KOPT-K1 (cell line): ENCODE data around the gene NELFB.

Experiments used
- H3K27ac ChIP-seq: fragments of 200-600 bp; sonication (generic); 2 replicates; pipeline ENCODE4 v1.5.1; 2016; ENCODE audit warnings: antibody characterized with exemption, mild to moderate bottlenecking, low read depth, low read length; ENCODE audit not compliant: poor library complexity, severe bottlenecking
- H3K36me3 ChIP-seq: fragments of 200-600 bp; sonication (generic); 2 replicates; pipeline ENCODE4 v1.5.1; 2017; ENCODE audit warnings: antibody characterized with exemption, mild to moderate bottlenecking, low read length, moderate library complexity; ENCODE audit not compliant: insufficient read depth
- H3K9me3 ChIP-seq: fragments of 200-600 bp; sonication (generic); 2 replicates; pipeline ENCODE4 v1.5.1; 2017; ENCODE audit warnings: antibody characterized with exemption, low read length, mild to moderate bottlenecking; ENCODE audit not compliant: insufficient read depth, poor library complexity, severe bottlenecking

Gene NELFB

DNA sequence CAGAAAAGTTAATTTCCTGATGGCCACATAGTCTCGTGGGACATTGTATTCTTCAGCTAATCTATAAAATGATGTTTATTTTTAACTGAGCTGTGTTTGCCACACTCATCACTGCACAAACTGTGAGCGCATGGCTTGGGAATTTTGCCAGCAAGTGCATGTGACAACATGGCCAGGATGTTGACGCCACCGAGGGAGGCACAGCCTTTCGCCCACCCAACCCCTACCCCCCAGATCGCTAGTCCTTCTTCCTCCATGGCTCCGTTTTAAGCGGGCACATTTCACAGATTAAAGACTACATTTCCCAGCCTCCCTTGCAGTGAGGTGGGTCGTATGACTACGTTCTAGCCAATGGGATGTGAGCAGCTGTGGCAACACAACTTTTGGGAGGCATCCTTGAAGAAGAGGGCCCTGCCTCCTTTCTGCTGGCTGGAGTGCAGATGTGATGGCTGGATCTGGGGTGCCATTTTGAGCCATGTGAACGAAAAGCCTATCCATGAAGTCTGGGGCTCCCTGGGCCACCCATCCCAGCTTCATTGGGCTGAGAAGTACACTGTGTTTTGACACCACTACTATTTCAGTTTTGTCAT is 39.1 kb downstream of the NELFB start:
- Histone ChIP-seq H3K9me3 (peaks cover 5% of the 10 kb centered on the region), H3K36me3 (no peaks in the 10 kb centered on the region), H3K27ac (no peak overlapping the region)

DNA sequence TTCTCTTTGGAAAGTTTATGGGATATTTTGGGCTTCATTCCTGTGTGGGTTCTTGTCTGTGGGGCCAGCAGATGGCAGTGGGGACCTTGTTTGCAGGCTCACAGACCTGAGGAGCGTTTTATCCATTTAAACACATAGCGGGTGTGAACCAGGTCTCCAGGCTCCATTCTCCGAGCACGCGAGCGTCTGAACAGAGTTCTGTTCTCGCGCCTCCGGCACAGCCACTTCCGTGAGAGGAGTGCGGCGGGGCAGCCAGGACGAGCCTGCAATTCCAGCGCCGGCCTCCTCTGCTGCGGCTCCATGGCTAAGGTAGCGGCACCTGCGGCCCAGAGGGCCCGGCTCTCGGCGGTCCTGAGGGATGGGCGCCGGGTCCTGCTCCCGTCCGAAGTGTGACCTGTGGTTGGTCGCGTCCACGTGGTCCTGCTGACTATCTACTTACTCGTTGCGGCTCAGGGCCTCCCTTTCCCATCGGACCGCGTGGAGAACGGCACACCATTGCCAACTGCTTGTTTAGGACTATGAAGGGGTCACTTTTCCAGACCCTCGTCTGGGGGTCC is 39.6 kb downstream of the NELFB start:
- Histone ChIP-seq H3K27ac (no peak overlapping the region), H3K9me3 (peaks cover 5% of the 10 kb centered on the region), H3K36me3 (no peaks in the 10 kb centered on the region)

DNA sequence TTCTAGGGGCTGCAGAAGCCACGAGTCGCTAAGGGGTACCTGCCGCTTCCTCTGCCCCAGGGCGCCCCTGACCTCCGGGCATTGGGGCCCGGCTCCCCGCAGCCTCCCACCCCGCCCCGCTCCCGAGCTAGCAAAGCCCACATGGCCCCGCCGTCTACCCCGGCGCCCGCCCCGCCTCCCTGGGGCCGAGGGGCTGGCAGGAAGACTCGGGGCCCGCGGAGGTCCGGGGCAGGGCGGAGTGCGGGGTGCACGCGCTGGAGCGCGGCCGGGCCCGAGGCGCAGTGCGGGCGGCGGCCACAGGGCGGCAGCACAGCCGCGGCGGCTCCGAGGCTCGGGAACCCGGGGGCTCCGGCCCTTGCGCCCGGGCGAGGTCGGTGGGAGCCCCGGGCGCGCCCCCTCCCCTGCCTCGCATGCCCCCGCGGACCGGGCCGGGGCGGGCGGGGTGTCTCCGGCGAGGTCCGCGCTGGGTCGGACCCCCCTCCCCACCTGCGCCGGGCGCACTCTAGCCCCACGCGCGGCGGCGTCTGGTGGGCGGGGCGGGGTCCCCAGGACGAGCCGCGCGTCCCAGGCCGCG is 40.2 kb downstream of the NELFB start:
- H3K36me3 ChIP-seq = no peaks in the 10 kb centered on the region
- no peak overlapping the region for H3K27ac ChIP-seq
- peaks cover 5% of the 10 kb centered on the region for H3K9me3 ChIP-seq

DNA sequence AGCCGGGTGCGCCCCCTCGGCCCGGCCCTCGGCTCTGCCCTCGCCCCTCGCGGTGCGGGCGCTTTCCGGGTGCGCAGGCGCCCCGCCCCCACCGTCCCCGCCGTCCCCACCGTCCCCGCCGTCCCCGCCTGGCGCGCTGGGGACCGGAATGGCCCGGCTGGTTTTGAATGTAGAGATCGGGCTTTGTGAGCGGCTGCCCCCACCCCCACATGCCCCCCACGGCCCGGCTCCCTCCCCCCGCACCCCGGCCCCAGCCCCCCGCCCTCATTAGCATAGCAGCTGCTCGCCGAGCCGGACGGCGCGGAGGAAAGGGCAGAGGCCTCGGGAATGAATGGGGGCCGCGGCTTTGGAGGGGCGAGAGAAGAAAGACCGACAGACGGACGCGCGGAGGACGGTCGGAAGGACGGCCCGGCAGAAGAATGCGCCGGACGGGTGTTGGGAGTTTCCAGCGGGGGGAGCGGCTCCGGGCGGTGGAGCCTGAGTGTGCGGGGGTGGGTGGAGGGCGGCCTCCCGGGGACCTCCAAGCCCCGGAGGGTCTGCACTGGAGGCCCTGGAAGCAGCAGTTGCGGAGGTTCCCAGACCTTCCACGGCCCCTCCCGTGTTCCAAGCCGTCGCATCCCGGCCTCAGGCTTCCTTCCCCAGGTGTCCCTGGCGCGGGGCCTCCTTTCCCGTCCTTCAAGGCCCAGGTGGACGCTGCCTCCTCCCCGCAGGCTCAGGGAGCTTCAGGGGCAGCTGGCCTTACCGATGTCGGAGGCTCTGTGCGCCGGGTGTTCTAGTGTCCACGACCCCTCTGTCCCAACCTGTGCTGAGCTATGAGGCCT is 40.9 kb downstream of the NELFB start:
- peaks cover 5% of the 10 kb centered on the region for H3K9me3 ChIP-seq
- no peak overlapping the region for H3K27ac ChIP-seq
- no peaks in the 10 kb centered on the region for H3K36me3 ChIP-seq

DNA sequence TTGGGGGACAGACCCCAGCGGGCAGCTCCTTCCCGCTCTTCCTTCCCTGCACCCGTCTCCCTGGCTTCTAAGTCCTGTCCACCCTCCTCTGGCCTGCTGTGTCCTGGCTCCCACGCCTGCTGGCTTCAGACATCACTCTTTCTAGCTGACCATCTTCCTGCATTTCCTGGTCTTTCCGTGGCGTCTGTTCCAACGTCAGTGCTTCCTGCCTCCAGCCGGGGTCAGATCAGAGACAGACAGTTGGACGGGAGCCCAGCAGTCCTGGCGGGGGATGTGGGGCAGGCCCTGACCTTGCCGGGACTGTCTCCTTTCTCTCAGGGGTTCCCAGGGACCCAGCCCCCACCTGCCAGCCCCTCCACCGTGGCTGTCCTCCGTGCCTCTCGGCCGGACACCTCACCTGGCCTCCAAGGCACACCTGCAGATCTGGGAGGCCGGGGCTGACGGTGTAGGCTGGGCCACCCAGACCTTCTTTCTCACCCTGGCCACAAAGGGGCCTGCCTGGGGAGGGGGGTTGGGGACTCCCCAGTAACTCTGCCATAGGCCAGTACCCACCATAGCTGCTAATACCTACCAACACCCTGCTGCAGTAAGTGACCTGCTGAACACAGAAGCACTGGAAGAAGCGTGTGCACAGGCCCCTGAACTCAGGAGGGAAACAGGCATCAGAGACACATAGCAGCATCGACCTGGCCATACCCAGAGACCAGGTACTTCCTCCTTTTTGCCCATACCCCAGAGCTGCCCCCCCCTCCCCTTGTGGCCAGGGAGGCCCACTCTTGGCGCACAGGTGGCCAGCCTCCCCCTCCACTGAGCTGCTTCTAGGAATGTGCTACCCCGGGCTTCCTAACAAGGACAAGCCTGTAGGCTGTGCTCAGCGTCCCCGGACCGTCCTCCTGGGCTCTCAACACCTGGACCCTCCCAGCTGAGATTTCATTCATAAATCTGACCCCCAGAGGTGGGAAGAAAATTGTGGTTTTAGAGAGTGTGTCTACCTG is 41.8 kb downstream of the NELFB start:
- Histone ChIP-seq H3K27ac (no peak overlapping the region), H3K36me3 (no peaks in the 10 kb centered on the region), H3K9me3 (peaks cover 5% of the 10 kb centered on the region)

DNA sequence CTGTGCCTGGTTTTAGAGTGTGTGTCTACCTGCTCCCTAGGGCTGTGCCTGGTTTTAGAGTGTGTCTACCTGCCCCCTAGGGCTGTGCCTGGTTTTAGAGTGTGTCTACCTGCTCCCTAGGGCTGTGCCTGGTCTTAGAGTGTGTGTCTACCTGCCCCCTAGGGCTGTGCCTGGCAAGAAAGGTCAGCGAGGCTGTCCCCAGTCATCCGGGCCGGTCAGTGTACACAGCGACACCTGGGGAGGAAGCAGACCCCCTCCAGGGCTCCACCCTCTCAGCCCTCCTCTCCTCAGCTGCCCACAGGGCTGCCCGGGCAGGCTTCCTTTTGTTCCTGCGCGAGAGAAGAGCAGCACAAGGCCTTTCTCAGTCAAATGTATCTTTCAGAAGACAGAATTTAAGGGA is 42.8 kb downstream of the NELFB start:
- H3K9me3 ChIP-seq = peaks cover 5% of the 10 kb centered on the region
- H3K27ac ChIP-seq = no peak overlapping the region
- no peaks in the 10 kb centered on the region for H3K36me3 ChIP-seq

DNA sequence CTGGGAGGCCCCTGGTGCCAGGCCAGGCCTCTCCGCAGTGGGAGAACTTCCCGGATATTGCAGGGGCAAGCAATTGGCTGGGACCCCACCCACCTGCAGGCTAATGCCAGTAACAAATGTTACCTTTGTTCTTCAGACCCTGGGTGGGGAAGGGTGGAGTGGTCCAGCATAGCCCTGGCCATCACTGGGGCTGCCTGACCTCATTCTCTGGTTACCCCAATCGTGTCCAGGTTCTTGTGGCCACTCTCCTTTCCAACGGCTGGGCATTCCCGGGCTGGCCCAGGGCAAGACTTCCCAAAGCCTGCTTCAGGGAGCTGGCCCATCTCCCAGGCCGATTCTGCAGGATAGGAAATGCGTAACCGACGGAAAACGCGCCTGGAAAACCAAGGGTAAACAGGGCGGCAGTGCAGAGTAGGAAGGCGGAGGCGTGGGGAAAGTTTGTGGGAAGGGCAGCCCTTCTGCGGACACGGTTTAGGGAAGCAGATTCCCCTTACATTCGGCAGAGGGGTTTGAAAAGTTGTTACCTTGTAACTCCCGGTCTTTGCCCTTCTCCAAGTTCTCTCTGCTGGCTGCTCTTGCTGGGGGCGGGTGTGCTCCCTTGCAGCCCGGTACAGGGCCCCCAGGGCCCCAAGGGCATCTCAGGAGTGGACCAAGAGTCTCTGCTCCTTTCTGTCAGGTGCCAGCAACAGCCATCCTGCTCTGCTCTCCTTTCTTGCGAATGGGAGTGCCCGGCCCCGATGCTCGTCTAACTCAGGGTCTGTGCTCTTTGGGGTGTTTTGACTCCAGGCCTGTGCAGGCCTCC is 43.5 kb downstream of the NELFB start:
- Histone ChIP-seq H3K36me3 (no peaks in the 10 kb centered on the region), H3K9me3 (peaks cover 5% of the 10 kb centered on the region), H3K27ac (no peak overlapping the region)

DNA sequence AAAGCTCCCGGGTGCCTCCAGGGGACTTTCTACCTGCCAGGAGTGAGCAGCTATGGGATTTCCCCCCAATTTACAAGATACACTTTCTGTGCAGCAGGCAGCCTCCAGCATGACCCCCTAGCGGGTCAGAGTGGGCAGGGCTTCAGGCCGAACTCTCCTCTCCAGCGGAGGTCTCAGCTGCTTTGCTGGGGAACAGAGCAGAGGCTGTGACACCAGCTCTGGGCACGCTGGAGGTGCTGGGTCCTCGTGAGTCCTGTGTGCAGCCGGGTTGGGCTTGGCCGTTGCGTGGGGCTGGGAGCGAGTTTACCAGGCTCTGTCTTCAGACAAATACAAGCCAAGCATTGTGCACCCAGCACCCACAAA is 44.1 kb downstream of the NELFB start:
- Histone ChIP-seq H3K36me3 (no peaks in the 10 kb centered on the region), H3K27ac (no peak overlapping the region), H3K9me3 (peaks cover 5% of the 10 kb centered on the region)

DNA sequence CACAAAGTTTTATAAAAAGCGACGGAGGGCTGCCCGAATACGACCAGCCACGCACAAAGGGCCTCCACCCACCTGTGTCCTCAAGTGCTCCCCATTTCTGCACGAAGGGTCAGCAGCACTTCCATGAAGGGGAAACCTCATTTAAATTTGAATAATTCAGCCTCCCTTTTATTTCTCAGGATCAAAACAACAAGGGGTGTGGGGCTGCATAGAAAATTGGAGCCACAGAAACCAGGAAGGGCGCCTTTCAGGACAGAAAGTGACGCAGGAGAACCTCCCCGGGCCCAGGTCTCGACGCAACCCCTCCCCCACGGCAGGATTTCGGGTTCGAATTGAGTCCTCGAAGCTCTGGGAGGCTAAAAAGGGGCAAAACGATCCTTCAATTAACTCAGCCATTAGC is 44.8 kb downstream of the NELFB start:
- Histone ChIP-seq H3K27ac (no peak overlapping the region), H3K9me3 (no peaks in the 10 kb centered on the region), H3K36me3 (no peaks in the 10 kb centered on the region)

DNA sequence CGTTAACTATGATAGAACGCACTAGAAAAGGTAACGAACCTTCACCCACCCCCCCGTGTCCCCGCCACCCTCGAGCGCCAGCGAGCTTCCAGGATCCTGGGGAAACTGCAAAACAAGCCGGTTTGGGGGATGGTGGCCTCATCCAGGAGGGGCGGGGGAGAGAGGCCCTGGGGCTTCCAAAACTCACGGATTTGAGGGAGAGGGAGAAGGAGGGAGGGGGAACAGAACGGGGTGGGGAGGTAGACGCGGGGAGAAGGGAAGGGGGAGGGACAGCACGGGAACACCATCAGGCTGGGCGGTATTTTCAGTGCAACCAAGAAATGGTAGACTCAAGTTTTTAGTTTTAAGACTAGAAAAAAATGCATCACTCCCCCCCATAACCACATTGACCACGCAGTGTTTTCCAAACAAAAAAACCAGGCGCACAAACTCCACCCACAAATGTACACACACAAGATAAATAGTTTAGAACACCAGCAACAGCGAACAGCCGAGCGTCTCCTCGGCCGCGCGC is 45.5 kb downstream of the NELFB start:
- Histone ChIP-seq H3K27ac (no peak overlapping the region), H3K9me3 (no peaks in the 10 kb centered on the region), H3K36me3 (no peaks in the 10 kb centered on the region)

DNA sequence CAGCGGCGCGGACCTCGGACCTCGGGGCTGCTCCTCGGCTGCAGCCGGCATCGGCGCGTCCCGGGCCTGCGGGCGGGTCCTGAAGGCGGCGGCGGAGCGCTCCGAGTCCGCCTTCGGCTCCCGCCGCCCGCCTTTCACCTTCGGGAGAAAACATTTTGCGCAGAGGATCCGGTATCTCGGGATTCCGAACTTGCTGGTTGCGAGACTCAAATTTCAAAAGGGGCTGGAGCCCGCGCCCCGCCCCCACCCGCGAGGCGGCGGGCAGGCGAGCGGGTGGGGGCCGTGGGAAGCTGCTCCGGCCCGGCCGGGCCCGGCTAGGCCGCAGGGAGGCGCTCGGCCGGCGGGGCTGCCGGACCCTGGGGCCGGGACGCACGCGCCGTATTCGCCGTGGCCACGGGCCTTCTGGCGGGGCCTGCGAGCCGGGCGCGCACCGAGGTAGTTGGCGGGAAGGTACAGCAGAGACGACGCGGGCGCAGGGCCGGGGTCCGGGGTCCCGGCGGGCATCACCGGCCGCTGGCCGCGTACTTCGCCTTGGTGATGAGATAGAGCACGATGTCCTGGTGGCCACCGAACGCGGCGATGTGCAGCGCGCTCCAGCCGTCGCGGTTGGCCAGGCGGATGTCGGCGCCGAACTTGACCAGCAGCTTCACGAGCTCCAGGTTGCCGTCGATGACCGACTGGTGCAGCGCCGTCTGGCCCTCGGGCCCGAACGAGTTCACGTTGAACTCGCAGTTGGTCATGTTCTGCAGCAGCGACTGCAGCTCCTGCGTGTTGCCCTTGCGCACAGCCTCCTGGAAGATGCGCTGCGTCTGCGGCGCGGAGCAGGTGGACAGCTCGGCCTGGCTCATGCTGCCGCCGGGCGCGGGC is 46.2 kb downstream of the NELFB start:
- H3K27ac ChIP-seq = no peak overlapping the region
- H3K36me3 ChIP-seq = no peaks in the 10 kb centered on the region
- H3K9me3 ChIP-seq = no peaks in the 10 kb centered on the region

DNA sequence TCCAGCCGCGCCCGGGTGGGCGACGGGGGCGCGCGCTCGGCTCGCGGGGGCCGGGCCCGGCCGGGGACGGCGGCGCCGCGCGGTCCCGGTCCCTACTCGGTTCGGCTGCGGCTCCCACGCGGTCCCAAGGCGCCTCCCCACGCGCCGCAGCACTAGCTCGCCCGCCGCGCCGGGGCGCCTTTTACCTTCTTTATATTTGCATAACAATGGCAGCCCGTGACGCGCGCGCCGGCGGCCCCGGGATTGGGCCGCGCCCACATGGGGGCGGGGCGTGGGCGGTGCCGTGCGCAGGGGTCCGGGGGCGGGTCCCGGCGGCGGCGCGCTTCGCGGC is 47.0 kb downstream of the NELFB start, which contains the start of gene NRARP:
Gene NRARP, minus strand, starts transcription at position 154 of the 331 bp plus-strand sequence. CDS start 343 bp downstream, outside the sequence.
- Histone ChIP-seq H3K27ac (no peak within 1 kb of the TSS), H3K36me3 (no peaks in the 10 kb centered on the region), H3K9me3 (no peaks in the 10 kb centered on the region)

DNA sequence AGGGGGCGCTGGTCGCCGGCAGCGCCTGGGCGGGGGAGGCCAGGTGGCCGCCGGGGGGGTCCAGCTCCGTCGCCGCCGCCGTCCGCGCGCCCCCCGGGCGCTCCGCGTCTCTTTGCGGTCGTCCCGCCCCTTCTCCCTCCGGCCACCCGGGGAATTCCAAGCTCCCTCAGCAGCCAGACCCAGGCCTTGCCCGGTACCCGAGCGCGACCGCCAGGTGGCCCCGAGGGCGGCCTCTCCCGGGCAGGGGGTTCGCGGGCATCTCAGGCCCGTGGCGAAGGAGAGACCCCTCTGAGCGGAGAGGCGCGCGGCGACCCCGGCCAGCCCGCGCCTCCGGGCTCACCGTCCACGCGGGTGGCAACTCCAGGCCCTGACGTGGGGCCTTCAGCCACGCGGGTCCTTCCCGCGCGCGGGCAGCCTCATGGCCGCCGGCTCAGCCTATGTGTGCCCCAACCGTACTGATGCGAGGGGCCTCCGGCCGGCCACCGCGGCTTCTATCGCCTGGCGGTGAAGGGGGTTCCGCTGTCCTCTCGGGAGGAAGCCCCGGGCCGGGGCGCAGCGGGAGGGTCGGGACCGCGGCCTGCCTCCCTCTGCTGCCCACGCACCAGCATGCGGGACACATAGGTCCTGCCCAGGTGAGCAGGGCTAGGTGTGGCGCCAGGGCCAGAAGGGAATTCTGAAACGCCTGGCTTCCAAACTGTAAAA is 47.5 kb downstream of the NELFB start:
- Histone ChIP-seq H3K27ac (no peak overlapping the region), H3K36me3 (no peaks in the 10 kb centered on the region), H3K9me3 (no peaks in the 10 kb centered on the region)
